Measurements from ENCODE around the gene MATK.

The MATK gene

DNA sequence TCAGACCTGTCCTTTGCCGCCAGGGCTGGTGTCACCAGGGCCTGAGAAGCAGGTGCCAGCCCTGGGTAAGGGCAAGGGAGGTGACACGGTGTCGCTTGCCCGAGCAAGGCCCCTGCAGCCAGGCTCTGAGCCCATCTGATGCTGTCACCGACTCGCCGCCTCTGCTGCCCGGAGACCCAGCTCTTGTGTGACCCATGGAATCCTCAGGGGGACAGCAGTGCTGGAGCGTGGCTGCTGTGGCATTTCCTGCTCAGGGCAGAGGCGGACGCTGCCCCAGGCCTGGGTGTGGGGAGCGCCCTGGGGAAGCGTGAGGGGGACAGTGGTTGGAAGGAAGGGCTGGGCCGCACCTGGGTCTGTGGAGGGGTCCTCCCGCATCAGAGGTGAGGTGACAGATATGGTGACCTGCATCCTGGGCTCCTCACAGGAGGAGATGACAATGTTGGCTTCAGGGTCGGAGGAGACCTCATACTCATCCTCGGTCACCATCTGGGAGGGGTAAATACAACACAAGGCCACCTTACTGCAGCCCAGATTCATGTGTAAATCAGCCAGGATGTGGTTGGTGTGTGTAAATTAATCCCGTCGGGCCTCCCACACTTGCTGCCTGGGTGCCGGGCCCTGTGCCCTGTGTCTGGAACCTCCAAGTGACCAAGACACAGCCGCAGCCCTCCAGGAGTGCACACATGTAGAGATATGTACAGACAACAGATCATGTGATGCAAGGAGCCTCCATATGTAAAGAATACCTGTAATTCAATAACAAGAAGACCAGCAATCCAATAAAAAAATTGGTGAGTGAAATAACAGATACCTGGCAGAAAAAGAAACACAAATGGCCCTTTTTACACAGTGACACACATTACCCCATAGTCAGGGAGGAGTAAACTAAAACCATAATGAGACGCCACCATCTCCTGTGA is 27.6 kb upstream of the MATK start:
- no peaks in the 10 kb centered on the region for H3K9me3 ChIP-seq (ENCODE audit: control insufficient read depth, insufficient read depth, low read length)
- no peaks in the 10 kb centered on the region for H3K27me3 ChIP-seq (ENCODE audit: control insufficient read depth, insufficient read depth, low read length)
- H3K36me3 ChIP-seq (ENCODE audit: control insufficient read depth, insufficient read depth, low read length) = no peaks in the 10 kb centered on the region
- H3K4me3 ChIP-seq (ENCODE audit: low read depth, low read length) = no peak overlapping the region
- no peaks in the 10 kb centered on the region for H3K4me1 ChIP-seq (ENCODE audit: control insufficient read depth, insufficient read depth, low read length)
- H3K9ac ChIP-seq (ENCODE audit: low read depth, low read length) = no peak overlapping the region

DNA sequence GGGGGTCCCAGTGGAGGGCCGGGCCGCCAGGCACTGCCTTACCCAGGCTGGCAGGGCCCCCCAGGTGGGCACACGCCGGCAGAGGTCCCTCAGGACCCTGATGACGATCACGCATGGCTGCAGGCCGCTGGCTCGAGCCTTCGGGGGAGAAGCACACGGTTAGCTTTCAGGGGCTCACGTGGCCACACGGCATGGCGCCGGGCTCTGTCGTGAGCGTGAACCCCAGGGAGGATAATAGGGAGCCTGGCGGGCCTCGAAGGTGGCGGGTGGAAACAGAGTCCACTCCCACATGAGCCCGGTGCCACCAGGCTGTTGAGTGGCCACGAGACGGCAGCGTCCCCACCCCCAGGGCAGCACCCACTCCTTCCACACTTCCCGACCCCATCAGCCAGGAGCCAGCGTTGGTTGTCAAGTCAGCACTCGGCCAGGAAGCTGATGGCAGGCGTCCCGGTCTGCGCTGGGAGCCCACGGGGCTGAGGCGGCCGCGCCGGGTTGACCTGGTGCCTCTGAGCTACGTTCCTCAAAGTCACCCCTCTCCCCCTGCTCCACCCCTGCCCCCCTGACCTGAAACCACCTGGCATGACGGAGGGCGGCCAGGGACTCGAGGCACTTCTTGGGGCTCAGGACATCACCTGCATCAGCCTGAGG is 24.7 kb upstream of the MATK start:
- H3K9ac ChIP-seq (ENCODE audit: low read depth, low read length) = no peak overlapping the region
- no peaks in the 10 kb centered on the region for H3K9me3 ChIP-seq (ENCODE audit: control insufficient read depth, insufficient read depth, low read length)
- no peaks in the 10 kb centered on the region for H3K36me3 ChIP-seq (ENCODE audit: control insufficient read depth, insufficient read depth, low read length)
- H3K4me1 ChIP-seq (ENCODE audit: control insufficient read depth, insufficient read depth, low read length) = no peaks in the 10 kb centered on the region
- H3K27me3 ChIP-seq (ENCODE audit: control insufficient read depth, insufficient read depth, low read length) = no peaks in the 10 kb centered on the region
- no peak overlapping the region for H3K4me3 ChIP-seq (ENCODE audit: low read depth, low read length)

DNA sequence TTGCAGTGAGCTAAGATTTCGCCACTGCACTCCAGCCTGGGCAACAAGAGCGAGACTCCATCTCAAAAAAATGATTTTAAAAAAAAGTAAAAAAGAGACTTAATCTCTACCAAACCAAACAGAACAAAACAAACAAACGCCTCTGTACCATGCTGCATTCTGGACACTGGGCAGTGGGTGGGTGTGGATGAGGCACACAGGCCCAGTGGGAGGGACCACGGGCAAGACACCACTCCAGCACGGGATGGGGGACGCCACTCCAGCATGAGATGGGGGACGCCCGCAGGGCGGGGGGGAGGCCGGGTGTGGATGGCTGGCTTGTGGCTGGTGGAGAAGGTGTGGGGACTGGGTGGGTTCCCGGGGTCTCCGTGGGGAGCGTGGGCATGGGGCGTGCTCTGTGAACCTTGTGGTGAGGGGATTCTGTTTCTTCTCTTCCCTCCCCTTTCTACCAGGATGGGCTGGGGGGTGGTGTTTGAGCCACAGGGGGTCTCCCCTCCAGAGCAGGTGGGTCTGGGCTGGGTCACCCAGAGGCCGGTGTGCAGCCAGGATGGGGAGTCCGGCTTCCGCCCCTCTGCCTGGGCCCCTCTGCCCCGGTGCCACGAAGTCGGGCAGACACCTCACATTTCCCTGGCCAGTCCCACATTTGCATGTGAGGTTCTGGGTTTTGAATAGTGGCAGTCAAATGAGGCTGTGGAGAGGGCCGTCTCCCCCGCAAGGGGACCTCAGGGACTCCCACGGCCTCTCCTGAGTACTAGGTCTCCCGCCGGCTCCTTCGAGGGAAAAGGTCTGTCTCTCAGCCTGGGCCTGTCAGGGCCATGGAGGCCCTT is 23.9 kb upstream of the MATK start:
- H3K9ac ChIP-seq (ENCODE audit: low read depth, low read length) = no peak overlapping the region
- no peaks in the 10 kb centered on the region for H3K36me3 ChIP-seq (ENCODE audit: control insufficient read depth, insufficient read depth, low read length)
- no peaks in the 10 kb centered on the region for H3K27me3 ChIP-seq (ENCODE audit: control insufficient read depth, insufficient read depth, low read length)
- no peak overlapping the region for H3K4me3 ChIP-seq (ENCODE audit: low read depth, low read length)
- no peaks in the 10 kb centered on the region for H3K4me1 ChIP-seq (ENCODE audit: control insufficient read depth, insufficient read depth, low read length)
- H3K9me3 ChIP-seq (ENCODE audit: control insufficient read depth, insufficient read depth, low read length) = no peaks in the 10 kb centered on the region

DNA sequence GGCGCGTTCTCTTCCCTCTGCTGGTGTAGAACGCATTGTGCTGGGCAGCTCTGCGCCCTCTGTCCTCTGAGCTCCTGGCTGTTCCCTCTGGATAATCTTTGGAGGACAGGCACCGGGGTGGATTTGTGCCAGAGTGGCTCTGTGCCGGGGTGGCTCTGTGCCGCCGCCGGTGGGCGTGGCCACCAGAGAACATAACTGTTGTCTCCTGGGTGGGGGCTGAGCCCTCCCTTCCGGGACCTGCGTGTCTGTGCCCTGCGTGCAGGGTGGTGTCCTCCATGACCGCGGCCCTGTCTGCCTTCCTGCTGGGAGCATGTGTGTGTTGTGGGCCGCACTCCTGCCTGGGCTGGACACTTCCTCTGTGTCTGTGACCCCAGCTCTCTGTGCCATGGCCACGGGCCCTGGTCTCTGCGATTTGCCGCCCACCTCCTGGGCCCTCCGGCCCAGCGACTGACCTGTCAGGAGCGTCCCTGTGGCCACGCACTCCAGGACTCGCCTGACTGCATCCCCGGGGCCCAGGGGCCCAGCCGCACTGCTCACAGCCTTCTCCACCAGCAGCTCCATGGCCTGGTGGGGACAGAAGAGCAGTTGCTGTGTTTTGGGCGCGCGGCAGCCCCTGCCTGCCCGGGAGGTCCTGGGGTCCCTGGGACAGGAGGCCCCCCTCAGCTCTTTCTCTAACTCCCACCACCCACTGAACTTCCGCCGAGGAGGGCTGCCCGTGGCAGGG is 22.4 kb upstream of the MATK start:
- no peak overlapping the region for H3K9ac ChIP-seq (ENCODE audit: low read depth, low read length)
- no peaks in the 10 kb centered on the region for H3K4me1 ChIP-seq (ENCODE audit: control insufficient read depth, insufficient read depth, low read length)
- H3K36me3 ChIP-seq (ENCODE audit: control insufficient read depth, insufficient read depth, low read length) = no peaks in the 10 kb centered on the region
- H3K4me3 ChIP-seq (ENCODE audit: low read depth, low read length) = no peak overlapping the region
- no peaks in the 10 kb centered on the region for H3K9me3 ChIP-seq (ENCODE audit: control insufficient read depth, insufficient read depth, low read length)
- H3K27me3 ChIP-seq (ENCODE audit: control insufficient read depth, insufficient read depth, low read length) = no peaks in the 10 kb centered on the region

DNA sequence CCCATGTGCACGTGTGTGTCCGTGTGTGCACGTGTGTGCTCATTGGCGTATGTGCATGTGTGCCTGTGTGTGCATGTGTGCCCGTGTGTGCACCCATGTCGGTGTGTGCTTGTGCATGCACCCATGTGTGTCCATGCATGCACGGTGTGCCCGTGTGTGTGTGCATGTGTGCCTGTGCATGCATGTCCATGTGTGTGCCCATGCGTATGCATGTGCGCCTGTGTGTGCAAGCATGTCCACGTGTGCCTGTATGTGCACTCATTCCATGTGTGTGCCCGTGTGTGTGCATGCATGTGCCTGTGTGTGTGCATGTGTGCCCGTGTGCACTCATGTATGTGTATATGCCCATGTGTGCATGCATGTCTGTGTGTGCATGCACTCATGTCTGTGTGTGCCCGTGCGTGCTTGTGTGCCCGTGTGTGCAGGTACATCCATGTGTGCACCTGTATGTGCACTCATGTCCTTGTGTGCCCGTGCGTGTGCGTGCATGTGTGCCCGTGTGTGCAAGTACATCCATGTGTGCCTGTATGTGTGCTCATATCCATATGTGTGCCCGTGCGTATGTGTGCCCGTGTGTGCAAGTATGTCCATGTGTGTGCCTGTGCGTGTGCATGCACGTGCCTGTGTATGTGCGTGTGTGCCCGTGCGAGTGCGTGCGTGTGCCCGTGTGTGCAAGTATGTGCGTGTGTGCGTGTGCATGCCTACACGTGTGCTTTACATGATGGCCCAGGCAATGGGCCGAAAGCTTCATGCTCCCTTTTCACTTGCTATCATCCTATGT is 21.6 kb upstream of the MATK start:
- no peaks in the 10 kb centered on the region for H3K9me3 ChIP-seq (ENCODE audit: control insufficient read depth, insufficient read depth, low read length)
- H3K4me3 ChIP-seq (ENCODE audit: low read depth, low read length) = no peak overlapping the region
- no peak overlapping the region for H3K9ac ChIP-seq (ENCODE audit: low read depth, low read length)
- no peaks in the 10 kb centered on the region for H3K36me3 ChIP-seq (ENCODE audit: control insufficient read depth, insufficient read depth, low read length)
- no peaks in the 10 kb centered on the region for H3K27me3 ChIP-seq (ENCODE audit: control insufficient read depth, insufficient read depth, low read length)
- H3K4me1 ChIP-seq (ENCODE audit: control insufficient read depth, insufficient read depth, low read length) = no peaks in the 10 kb centered on the region

DNA sequence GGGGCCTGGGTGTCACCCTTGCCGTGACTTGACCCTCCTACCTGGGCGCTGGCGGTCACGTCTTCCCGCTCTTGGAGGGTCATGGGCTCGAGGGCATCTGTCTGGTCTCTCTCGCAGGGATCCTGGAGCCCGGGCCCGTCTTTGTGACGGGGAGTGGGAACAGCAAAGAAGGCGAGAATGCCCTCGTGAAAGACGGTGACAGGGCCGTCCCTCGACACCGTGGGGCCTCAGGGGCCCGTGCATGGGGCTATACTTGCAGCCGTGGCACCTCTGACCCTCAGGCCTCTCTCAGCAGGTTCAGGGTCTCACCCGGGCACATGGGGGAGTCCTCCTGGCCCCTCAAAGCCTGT is 20.9 kb upstream of the MATK start:
- Histone ChIP-seq H3K36me3 (ENCODE audit: control insufficient read depth, insufficient read depth, low read length) (no peaks in the 10 kb centered on the region), H3K4me1 (ENCODE audit: control insufficient read depth, insufficient read depth, low read length) (no peaks in the 10 kb centered on the region), H3K4me3 (ENCODE audit: low read depth, low read length) (no peak overlapping the region), H3K27me3 (ENCODE audit: control insufficient read depth, insufficient read depth, low read length) (peaks cover under 1% of the 10 kb centered on the region), H3K9ac (ENCODE audit: low read depth, low read length) (no peak overlapping the region), H3K9me3 (ENCODE audit: control insufficient read depth, insufficient read depth, low read length) (no peaks in the 10 kb centered on the region)

DNA sequence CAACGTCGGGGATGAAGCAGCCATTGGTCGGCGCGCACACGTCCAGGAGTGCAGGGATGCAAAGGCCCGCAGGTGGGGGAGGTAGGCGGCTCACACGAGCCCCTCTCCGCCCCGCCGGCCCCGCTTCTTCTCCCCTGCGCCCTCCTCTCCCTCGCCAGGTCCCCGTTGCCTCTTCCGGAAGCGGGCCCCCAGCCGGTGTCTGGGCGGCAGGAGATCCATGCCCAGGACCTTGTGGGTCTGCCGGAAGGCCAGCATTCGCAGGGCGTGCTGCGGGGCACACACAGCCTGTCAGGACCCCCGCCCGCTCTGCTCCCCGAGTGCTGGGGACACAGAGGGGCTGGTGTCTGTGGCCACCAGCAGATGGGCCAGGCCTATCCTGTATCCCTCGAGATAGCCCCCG is 19.7 kb upstream of the MATK start:
- Histone ChIP-seq H3K9me3 (ENCODE audit: control insufficient read depth, insufficient read depth, low read length) (no peaks in the 10 kb centered on the region), H3K36me3 (ENCODE audit: control insufficient read depth, insufficient read depth, low read length) (no peaks in the 10 kb centered on the region), H3K4me3 (ENCODE audit: low read depth, low read length) (no peak overlapping the region), H3K4me1 (ENCODE audit: control insufficient read depth, insufficient read depth, low read length) (no peaks in the 10 kb centered on the region), H3K27me3 (ENCODE audit: control insufficient read depth, insufficient read depth, low read length) (peaks cover 5% of the 10 kb centered on the region), H3K9ac (ENCODE audit: low read depth, low read length) (no peak overlapping the region)

DNA sequence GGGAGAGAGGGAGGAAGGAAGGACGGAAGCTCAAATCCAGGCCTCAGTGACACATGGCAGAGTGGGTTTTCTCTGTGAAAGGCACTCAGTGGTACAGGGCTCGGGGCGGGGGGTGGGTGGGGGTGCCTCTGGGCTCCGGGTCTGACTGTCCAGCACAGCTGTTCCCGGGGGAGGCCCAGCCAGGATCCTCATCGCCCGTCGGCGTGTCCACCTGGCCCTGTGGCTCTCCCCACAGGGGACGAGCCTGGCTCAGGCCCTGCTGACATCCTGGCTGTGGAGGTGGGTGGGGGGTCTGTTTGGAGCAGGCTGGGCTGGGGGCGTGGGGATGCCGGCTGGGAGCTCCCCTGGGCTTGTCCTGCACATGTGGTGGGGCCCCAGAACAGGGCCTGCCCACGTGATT is 18.2 kb upstream of the MATK start:
- no peaks in the 10 kb centered on the region for H3K9me3 ChIP-seq (ENCODE audit: control insufficient read depth, insufficient read depth, low read length)
- peaks cover 5% of the 10 kb centered on the region for H3K27me3 ChIP-seq (ENCODE audit: control insufficient read depth, insufficient read depth, low read length)
- no peaks in the 10 kb centered on the region for H3K36me3 ChIP-seq (ENCODE audit: control insufficient read depth, insufficient read depth, low read length)
- H3K9ac ChIP-seq (ENCODE audit: low read depth, low read length) = no peak overlapping the region
- no peaks in the 10 kb centered on the region for H3K4me1 ChIP-seq (ENCODE audit: control insufficient read depth, insufficient read depth, low read length)
- no peak overlapping the region for H3K4me3 ChIP-seq (ENCODE audit: low read depth, low read length)

DNA sequence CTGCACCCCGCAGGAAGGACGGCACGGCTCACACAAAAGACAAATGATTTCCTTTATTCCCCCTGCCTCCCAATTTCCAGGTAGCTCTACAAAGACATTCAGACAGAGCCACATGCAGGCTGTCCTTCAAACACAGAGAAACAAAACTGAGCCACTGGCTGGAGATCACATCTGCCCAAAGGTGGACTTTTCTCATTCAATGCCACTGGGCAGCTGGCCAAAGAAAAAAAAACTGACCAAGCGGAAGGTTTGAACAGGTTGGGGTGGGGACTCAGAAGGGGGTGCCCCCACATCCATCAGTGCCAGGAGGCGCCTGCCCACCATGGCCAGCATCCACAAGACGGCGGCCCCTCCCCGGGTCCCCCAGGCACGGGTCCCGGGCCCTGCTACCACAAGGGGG is 17.8 kb upstream of the MATK start:
- Histone ChIP-seq H3K27me3 (ENCODE audit: control insufficient read depth, insufficient read depth, low read length) (peaks cover 5% of the 10 kb centered on the region), H3K9me3 (ENCODE audit: control insufficient read depth, insufficient read depth, low read length) (no peaks in the 10 kb centered on the region), H3K36me3 (ENCODE audit: control insufficient read depth, insufficient read depth, low read length) (no peaks in the 10 kb centered on the region), H3K9ac (ENCODE audit: low read depth, low read length) (no peak overlapping the region), H3K4me1 (ENCODE audit: control insufficient read depth, insufficient read depth, low read length) (no peaks in the 10 kb centered on the region), H3K4me3 (ENCODE audit: low read depth, low read length) (no peak overlapping the region)

DNA sequence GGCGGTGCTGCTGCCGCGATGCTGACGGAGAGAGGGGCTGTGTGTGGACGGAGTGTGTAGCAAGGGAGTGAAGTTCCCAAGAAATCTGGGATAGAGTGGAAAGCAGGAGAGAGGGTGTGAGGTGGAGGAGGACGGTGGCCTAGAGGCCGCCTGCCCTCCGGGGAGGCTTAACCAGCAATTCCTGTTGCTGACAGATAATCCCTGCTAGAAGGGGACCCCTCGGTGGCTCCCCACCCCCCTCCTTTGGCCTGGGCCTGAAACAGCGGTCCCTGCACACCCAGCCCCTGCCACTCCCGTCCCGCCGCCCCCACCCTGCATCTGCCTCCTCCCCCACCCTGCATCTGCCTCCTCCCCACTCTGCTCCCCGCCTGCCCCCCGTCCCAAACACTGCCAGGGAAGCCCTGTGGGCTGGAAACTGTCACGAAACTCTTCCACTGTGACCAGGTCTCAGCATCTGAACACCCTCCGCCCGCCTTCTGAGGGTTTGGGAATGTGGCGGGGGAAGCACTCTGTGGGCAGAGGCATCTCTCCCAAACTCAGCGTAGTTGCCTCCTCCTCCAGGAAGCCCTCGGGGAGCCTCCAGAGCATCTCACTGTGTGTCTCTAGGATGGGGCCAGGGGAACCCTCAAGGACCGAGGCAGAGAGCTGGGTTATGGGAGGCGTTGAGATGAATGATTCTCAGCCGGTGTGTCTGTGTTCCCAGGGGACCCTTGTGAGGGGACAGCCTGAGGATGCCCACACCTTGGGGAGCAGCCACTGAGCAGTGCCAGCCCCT is 17.1 kb upstream of the MATK start:
- Histone ChIP-seq H3K27me3 (ENCODE audit: control insufficient read depth, insufficient read depth, low read length) (peaks cover 5% of the 10 kb centered on the region), H3K4me3 (ENCODE audit: low read depth, low read length) (no peak overlapping the region), H3K9ac (ENCODE audit: low read depth, low read length) (no peak overlapping the region), H3K9me3 (ENCODE audit: control insufficient read depth, insufficient read depth, low read length) (no peaks in the 10 kb centered on the region), H3K4me1 (ENCODE audit: control insufficient read depth, insufficient read depth, low read length) (no peaks in the 10 kb centered on the region), H3K36me3 (ENCODE audit: control insufficient read depth, insufficient read depth, low read length) (no peaks in the 10 kb centered on the region)

Measured in iPS-15b (cell line).